CD4-positive, alpha-beta T cell treated with Interleukin-17A for 1 hour (primary cell): ENCODE measurements around the gene DYNLT2B.
"Not testable (repeated sequence)": the region's sequence is repeated elsewhere in the genome, so short reads cannot be mapped to it uniquely, and the experiment has no call there.

ENCODE experiments used
- DNase-seq: peaks from one replicate; pipeline ENCODE4 v3.0.0-alpha.2; 2020

The DYNLT2B gene

DNA sequence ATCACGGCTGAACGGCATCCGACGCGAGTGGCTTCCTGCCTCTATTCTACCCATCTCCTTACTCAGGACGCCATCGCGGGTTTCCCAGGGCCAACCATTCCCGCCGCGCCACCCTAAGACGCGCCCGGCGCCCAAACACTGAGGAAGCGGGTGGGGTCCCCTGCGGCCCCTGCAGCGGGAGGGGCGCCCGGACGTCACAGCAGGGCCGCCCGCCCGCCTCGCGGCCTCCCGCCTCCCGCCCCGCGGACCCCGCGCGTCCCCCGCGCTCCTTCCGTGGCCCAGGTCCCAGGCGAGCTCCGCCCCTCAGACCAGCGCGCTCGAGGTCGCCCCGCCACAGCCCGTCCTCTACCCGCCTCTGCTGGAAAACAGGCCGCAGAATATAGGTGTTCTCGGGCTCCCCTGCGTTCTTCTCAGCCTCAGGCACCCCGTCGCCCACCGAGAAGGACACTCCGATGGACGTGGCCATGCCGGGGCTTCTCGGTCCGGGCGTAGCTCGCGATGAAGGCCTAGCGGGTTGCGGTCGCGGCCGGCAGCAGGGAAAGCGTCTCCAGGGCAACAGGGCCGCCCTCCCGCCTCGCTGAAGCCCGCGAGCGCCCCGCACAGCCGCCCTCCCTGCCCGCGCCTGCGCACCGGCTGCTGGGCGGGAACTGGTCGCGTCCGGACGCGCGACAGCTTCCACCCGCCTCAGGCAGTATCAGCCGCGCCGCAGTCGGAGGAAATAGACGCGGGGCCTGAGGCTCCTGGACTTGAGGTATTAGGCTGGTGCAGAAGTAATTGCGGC is at the start of gene DYNLT2B:
TSS of gene DYNLT2B (minus strand) at position 554 of the 781 bp plus-strand sequence. CDS start at position 466, 88 bp downstream.
- DNase-seq, result peak; percentile 89

DNA sequence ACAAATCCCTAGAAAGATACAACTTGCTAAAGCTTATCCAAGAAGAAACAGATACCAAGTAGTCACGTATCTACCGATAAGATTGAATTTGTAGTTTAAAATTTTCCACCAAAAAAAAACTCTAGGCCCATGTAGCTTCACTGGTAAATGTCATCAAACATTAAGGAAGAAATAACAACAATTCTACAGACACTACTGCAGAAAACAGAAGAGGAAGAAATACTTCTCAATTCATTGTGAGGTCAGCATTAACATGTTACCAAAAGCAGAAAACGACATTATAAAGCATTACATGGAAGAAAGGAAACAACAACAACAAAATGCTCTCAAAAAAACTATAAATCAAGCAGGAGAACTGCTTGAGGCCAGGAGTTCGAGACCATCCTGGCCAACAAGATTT is 47.7 kb upstream of the DYNLT2B start:
- no peak for DNase-seq

DNA sequence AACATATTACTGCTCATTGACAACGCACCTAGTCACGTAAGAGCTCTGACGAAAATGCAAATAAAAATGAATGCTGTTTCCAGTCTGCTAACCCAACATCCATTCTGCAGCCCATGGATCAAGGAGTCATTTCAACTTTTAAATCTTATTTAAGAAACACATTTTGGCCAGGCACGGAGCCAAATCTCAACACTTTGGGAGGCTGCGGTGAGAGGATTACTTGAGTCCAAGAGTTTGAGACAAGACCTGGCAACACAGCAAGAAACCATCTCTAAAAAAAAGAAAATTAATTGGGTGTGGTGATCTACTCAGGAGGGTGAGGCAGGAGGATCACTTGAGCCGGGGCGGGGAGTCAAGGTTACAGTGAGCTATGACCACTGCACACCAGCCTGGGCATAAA is 42.5 kb upstream of the DYNLT2B start:
- no peak for DNase-seq

DNA sequence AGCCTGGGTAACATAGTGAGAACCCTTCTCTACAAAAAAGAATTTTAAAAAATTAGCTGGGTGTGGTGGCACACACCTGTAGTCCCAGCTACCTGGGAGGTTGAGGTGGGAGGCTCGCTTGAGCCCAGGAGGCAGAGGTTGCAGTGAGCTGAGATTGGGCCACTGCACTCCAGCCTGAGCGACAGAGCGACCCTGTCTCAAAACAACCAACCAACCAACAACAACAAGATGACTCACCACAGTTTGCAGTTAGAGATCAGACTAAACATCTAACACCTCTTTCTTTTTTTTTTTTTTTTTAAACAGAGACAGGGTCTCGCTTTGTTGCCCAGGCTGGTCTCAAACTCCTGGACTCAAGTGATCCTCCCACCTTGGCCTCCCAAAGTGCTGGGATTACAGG is 40.5 kb upstream of the DYNLT2B start:
- not testable (repeated sequence) for DNase-seq

DNA sequence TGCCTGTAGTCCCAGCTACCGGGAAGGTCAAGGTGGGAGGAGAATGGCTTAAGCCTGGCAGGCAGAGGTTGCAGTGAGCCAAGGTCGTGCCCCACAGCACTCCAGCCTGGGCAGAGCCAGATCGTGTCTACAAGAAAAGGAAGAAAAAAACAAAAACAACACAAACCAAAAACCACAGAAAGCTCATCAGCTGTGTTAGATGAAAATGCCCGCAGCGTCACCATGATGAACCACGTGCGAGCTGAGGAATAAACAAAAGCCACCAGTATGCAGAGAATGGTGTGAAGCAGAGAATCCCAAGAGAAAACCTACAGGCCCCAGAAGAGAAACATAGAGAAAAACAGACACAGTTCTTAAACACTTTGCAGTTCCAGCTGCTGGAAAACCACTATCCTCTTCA is 39.9 kb upstream of the DYNLT2B start:
- DNase-seq, result peak; percentile 34

DNA sequence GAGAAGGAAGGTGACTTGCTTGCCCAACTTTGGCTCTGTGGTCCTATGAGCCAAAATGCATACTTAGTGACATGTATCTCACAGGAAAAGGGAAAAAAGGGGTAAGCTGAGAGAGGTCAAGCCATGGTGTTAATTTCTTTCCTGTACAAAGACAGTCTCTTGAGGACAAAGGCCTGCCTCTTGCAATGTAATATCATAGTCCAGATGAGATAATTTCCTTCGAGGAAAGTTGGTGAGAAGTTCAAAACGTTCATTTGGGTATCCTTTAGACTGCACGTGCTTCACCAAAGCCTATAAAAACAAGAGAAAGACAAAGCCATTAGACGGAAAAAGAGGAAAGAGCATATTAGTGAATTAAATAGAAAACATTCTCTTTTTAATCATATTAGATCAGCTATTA is 38.5 kb upstream of the DYNLT2B start:
- no peak for DNase-seq

DNA sequence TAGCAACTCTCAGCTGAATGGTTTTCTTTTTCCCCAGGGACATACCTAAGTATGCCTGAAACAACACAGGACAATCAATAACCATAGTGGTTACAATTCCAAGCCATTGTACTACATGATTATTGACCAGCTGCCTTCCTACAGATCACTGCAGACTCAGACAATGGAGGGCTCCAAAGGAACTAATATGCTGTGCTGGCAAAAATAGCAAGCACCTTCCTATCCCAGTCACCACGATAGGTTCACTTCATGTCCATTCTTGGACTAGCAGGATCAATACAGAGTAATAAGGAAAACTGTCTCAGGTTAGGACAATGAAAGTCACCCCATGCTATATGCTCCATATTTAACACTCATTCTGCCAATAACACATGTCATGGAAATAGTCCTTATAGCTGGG is 37.6 kb upstream of the DYNLT2B start:
- no peak for DNase-seq

DNA sequence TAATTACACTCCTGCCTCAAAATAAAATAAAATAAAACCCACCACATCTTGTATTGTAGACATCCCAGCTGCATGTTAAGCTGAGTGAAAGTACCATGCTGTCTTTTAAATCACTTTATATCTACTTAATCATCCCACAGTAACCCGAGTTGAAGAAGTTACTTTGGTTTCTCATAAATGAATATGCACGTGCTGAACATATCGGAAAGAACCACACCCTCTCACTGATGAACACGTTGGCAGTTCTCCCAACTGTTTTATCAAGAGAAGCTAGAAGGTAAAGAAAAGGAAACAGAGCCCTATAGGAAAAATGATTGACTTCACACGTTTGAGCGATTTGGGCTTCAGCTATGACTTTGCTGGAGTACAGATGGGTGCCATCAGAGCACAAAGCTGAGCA is 36.1 kb upstream of the DYNLT2B start:
- no peak for DNase-seq

DNA sequence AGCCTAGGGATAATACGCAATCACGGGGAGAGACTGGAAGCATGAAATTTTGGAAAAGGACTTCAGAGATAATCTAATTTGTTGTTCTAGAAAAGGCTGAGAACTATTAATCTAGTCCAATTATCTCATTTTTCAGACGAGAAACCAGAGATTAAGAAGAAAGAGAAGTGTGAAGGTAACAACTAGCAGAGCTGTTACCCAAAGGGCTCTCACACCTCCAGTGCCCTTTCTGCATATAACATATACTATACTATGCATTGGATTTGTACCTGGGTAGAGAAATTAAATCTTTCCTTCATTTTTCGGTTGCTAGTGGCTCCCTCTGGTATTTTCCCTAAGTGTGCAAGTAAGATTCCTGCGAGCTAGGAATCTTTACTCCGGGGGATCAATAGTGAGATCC is 33.5 kb upstream of the DYNLT2B start:
- no peak for DNase-seq

DNA sequence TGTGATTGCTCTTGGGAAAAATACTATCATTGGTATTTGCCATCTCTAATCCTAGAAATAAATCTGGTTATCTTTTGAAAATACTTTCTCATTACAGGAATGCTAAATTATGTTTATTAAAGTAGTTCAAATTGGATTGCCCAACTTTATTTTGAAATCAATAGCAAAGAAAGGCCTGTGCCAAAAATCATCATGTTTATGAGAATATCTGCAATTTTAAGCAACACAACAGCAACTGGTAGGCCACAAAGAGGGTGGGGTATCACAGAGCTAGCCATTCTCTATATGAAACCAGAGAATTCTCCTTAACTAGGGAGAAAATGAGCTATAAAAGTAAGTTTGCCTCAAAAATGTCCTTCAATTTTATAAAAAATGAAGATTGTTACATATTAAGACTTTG is 32.0 kb upstream of the DYNLT2B start:
- DNase-seq, result no peak

DNA sequence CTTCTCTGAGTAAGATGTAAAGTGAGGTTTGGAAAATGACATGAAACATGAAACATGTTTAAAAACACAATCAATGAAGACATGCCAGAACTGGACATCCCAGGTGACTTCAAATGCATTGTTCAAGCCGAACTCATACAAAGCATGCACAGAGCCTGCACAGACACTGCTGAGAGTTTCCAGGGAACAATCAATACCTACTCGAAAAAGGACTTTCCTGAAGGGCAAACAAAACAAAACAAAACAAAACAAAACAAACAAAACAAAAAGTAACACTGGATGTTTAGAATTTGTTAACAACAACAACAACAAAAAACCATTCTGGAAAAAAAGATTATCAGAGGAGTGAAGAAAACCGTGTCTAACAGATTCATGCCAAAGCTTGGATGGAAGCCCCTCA is 30.7 kb upstream of the DYNLT2B start:
- no peak for DNase-seq

DNA sequence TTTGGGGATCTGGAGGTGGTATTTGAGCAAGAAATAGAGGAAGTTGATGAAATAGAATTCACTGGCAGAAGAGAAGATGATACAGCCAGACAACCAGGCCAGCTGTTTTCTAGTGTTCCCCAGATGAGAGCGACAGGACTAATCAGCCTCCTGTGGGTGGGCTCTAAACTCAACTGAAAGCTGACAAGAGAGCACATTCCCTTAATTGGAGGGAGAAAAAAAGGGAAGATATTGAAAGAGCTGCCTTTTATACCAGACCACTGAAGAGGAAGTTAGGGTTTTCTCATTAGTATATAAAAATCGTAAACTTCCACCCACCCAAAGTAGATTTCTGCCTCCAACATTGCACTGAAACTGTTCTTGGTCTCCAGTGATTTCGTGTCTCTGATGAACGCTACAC is 26.6 kb upstream of the DYNLT2B start:
- DNase-seq, result no peak

DNA sequence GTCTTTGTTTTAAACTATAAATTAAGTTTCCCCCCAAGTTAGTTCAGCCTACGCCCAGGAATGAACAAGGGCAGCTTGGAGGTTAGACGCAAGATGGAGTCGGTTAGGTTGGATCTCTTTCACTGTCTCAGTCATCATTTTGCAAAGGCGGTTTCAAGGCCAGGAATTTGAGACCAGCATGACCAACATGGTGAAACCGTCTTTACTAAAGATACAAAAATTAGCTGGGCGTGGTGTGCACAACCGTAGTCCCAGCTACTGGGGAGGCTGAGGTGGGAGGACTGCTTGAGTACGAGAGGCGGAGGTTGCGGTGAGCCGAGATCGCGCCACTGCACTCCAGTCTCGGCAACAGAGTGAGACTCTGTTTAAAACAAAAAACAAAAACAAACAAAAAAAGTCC is 25.9 kb upstream of the DYNLT2B start:
- not testable (repeated sequence) for DNase-seq

DNA sequence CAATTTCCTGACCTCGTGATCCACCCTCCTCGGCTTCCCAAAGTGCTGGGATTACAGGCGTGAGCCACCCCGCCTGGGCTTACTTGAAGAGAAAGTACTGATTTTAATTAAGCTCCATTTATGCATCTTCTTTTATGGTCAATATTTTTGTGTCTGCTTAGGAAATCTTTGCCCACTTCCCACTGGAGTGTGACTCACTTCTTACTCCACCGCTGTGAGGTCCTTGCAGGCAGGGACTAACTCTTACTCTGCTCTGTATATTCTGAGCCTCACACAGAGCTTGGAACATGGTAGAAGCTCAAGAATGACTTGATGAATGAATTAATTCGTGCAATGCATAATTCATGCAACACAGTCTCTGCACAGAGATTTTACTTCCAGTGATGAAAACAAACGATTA is 23.1 kb upstream of the DYNLT2B start:
- DNase-seq, result no peak

DNA sequence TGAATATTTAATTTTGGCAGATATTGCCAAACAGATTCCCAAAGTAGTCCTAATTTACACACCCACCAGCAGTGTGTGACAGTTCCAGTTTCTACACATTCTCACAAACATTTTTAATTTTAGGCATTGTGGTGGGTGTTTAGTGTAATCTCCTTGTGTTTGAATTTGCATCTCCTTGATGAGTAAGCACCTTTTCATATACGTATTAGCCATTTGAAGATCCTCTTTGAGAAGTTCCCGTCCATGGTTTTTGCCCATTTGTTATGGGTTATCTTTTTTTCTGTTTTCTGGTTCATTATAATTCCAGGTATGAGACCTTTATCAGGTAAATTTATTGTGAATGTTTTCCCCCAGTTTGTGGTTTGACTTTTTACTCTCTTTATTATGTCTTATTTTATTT is 22.4 kb upstream of the DYNLT2B start:
- no peak for DNase-seq

DNA sequence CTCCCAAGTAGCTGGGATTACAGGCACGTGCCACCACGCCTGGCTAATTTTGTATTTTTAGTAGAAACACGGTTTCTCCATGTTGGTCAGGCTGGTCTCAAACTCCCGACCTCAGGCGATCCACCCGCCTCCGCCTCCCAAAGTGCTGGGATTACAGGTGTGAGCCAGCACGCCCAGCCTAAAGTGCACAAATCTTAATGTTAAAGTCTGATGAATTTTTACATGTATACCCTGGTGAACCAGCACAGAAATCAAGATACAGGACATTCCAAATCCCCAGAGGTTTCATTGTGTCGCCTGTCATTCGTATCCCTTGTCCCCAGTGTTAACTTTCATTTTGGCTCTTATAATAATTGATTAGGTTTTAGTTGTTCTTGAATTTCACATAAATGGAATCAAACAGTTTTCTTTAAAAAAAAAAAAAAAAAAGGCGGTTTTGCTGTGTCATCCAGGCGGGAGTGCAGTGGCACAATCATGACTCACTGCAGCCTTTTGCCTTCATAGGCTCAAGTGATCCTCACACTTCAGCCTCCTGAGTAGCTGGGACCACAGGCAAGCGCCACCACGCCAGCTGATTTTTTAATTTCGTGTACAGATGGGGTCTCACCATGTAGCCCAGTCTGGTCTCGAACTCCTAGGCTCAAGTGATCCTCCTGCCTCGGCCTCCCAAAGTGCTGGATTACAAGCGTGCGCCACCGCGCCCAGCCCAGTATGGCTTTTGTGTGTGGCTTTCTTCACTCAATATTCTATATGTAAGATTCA is 21.6 kb upstream of the DYNLT2B start:
- no peak for DNase-seq

DNA sequence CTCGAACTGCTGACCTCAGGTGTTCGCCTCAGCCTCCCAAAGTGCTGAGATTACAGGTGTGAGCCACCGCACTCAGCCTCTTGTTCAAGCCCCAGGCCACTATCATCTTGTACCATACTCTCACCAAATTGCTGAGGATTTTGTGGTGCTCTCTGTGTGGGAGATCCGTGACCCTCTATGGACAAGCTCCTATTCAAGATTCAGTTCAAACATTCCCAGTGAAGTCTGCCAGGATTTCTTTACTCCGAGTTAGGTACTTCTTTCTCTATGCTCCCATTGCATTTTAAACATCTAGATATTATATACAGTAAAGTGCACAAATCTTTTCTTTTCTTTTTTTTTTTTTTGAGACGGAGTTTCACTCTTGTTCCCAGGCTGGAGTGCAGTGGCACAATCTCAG is 21.0 kb upstream of the DYNLT2B start:
- no peak for DNase-seq

DNA sequence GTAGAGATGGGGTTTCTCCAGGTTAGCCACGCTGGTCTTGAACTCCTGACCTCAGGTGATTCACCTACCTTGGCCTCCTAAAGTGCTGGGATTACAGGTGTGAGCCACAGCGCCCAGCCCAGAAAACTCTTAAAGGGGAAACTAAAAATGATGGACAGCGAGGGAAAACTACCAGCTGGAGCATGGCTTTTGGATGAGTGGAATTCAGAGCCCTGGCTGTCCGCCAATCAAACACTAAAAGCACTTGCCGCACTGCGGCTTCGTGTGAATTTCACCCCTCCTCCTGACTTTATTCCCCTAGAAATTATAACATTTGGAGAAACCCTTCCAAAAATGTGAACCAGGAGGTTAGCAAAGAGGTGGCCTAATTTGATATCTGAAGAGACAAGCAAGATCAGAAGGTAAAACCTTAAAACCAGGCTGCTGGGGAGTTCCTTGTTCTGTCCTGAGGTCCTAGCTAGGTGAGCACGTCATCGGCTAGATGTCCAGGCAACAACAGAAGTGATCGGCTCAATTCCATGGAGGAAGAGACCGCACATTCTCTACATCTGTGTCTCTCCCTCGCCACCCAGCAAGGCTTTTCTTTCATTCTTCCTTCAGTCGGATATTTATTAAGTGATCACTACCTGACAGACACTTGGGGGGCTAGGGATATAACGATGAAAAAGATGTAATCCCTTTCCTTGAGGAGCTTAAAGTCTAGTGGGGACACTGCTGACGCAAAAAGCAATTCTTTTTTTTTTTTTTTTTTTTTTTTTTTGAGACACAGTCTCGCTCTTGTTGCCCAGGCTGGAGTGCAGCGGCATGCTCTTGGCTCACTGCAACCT is 18.5 kb upstream of the DYNLT2B start:
- no peak for DNase-seq

DNA sequence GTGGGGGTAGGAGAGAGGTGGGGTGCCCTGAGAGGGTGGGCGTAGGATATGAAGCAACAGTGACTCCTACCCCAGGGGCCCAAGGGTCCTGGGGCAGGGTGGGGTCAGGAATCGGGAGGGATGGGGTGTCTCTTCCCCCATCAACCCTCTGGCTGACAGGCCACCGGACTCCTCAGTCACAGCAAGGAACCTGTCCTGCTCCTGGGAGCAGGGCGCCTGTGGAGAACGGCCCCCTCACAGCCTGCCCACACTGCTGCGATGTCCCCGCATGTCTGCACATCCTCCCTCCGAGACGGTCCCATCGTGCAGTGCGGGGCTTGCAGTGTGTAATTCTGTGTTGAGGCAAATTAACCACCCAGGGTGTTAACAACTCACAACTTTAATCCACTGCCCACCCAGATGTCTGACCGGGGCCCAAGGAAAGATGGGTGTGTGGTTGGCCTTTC is 17.5 kb upstream of the DYNLT2B start:
- DNase-seq, result no peak

DNA sequence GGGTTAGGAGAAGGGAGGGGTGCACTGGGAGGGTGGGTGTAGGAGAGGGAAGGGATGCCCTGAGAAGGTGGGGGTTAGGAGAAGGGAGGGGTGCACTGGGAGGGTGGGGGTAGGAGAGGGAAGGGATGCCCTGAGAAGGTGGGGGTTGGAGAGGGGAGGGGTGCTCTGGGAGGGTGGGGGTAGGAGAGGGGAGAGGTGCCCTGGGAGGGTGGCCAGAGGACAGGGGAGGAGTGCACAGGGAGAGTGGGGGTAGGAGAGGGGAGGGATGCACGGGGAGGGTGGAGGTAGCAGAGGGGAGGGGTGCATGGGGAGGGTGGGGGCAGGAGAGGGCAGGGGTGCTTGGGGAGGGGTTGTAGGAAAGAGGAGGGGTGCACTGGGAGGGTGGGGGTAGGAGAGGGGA is 16.9 kb upstream of the DYNLT2B start:
- DNase-seq, result no peak

DNA sequence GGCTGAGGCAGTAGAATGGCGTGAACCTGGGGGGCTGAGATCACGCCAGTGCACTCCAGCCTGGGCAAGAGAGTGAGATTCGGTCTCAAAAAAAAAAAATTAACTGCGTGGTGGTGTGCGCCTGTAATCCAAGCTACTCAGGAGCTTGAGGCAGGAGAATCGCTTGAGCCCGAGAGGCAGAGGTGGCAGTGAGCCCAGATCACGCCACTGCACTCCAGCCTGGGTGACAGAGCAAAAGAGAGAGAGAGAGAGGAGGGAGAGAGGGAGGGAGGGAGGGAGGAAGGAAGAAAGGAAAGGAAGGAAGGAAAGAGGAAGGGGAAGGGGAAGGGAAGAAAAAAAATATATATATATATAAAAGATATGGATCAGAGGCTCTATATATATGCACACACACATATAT is 14.1 kb upstream of the DYNLT2B start:
- DNase-seq, result no peak

DNA sequence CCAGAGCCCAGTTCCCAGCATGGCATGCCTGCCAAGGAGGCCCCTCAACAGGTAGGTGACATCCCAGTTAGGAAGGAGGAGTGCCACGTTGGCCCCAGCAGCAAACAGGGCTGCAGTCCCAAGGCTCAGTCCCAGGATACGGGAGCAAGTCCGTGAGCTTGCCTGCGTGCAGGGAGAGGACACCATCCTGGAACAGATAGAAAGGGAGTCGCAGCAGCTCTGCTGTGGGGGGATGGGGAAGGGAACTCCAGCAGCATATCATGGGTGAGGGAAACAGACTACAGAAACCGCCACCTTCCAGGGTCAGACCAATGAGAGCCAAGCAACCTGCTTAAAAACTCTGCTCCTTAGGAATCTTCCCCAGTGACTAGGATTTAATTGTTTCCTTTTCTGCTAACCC is 9.4 kb upstream of the DYNLT2B start:
- no peak for DNase-seq

DNA sequence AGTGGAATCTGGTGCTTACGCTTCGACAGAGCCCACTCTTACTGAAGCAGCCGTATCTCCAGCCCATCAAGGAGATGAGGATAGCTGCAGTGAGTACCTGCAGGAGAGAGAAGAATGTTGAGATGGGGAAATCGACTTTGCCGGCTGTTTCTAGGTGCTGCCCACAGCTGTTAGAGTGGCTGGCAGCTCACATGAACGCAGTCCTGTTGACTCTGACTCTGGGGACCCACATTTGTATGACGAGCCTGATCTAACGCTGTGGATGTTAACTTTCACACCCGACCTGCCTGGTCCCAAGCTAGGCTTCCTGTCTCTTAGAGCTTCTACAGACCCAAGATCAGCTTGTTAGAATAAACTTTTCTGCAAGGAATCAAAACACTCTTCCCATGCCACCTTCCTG is 8.9 kb upstream of the DYNLT2B start:
- no peak for DNase-seq

DNA sequence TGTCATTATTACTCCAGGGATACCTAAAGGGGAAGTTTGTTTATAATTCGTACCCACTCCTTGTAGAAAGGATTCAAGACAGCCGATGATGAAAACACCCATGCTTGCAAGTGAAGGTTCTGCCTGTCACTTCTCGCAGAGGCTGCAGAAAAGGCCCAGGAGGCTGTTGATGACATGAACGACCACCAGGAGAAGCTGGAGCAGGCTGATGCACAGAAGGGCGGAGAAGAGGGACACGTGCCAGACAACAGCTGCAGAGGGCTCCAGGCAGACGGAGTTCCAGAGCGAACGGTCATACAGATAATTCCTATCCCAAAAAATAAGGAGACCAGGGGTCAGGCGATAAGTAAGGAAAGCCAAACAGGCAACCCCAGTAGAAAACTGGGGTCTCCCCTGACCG is 5.7 kb upstream of the DYNLT2B start:
- no peak for DNase-seq
